ENCODE results near the gene PWP1. TPM values are rescaled to one million over a fixed set of nuclear protein-coding genes. Genes with fewer than 3 reads are reported as not detected.

PWP1 gene
- total and polyA plus RNA-seq, 10 of the 15 experiments (the other 5 are each of a cell fraction or from before 2014, with no cell fraction given): 42.4 to 283 (median 84.6) TPM

DNA sequence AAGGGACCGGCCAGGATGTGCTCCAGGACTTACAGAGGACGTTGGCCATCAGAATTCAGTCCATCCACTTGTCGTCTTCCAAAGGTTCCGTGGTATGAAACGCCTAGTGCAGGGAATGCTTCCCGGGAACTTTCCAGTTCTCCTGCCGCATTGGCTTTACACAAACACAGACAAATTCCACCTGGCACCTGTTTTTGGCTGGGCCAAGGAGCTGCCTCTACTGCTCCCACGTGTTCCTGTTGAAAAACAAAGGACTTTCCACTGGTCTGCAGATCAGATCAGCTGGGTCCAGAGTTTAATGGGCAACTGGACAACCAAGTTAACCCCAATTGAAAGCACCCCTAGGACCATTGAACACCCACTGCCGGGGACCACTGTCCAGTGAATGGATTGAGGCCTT, 28.0 kb upstream of the PWP1 start:
- no peaks in the 10 kb centered on the region for H4K20me1 ChIP-seq (ENCODE audit: control insufficient read depth, insufficient read depth)
- H3K27me3 ChIP-seq (replicated peaks in 1 of 2; ENCODE audit: control insufficient read depth in 2 of 2, insufficient read depth in 2 of 2, low read length in 1 of 2): no peaks in the 10 kb centered on the region
- 41% methylated on average over 9 of the region's 9 CpGs for WGBS (ENCODE audit: insufficient coverage, insufficient replicate concordance, low lambda C conversion rate, missing lambda C conversion rate)
- no TSS peak for BruUV-seq (replicated peaks)
- no peaks in the 10 kb centered on the region for H3K79me2 ChIP-seq (ENCODE audit: control insufficient read depth, insufficient read depth, low read length)
- no peak overlapping the region for H3K9ac ChIP-seq (ENCODE audit: control insufficient read depth, insufficient read depth, low read length)
- H3K4me2 ChIP-seq (ENCODE audit: control insufficient read depth, insufficient read depth): no peak overlapping the region
- FAIRE-seq: no peak
- in situ Hi-C loops (cut with MboI): no loop called here
- no peak for TF ChIP-seq MEF2B (IDR thresholded peaks at IDR 0.05; ENCODE audit: partially characterized antibody, poor library complexity, severe bottlenecking)
- TF ChIP-seq BRCA1 (IDR thresholded peaks at IDR 0.05; ENCODE audit: low read depth, low read length): no peak
- no peak for TF ChIP-seq JUND (IDR thresholded peaks at IDR 0.05; ENCODE audit: low read depth, low read length)
- TF ChIP-seq RB1 (IDR thresholded peaks at IDR 0.05; ENCODE audit: borderline replicate concordance): no peak
- TF ChIP-seq MYC (IDR thresholded peaks at IDR 0.05; ENCODE audit: insufficient read depth, insufficient read length, insufficient replicate concordance, low read length, severe bottlenecking): no peak
- no peak for TF ChIP-seq CBFB (IDR thresholded peaks at IDR 0.05; ENCODE audit: low read depth)
- H3K4me3 ChIP-seq: no peak overlapping the region
- H2AFZ ChIP-seq (ENCODE audit: control insufficient read depth, low read depth, low read length): no peak overlapping the region
- ChIA-PET CTCF (interaction anchor here (0.7 to 2.4 kb wide), 3 partner anchors 14 to 526 kb away, joined by 3 to 7 read pairs (median 4); no protein-coding TSS in a partner anchor), POLR2A (no interaction called here), RAD21 (ENCODE audit: unreplicated experiment) (no interaction called here), SMC1A (ENCODE audit: uncharacterized antibody, unreplicated experiment) (no interaction called here)
- no peak overlapping the region for H3K27ac ChIP-seq (ENCODE audit: control insufficient read depth, insufficient read depth)
- no peak for ATAC-seq
- no peaks in the 10 kb centered on the region for H3K36me3 ChIP-seq (ENCODE audit: control insufficient read depth in 2 of 2, insufficient read depth in 2 of 2, low read length in 1 of 2)
- intact Hi-C loops (cut with micrococcal nuclease; ENCODE audit: unreplicated experiment): no loop called here
- H3K9me3 ChIP-seq (replicated peaks; ENCODE audit: control insufficient read depth, insufficient read depth, low read length): no peaks in the 10 kb centered on the region
- DNase-seq (ENCODE audit: low read depth, low spot score): no peak
- peaks cover 3% of the 10 kb centered on the region; the same call in 1 of the 2 replicates for H3K4me1 ChIP-seq (ENCODE audit: control insufficient read depth, insufficient read depth, low read length)

DNA sequence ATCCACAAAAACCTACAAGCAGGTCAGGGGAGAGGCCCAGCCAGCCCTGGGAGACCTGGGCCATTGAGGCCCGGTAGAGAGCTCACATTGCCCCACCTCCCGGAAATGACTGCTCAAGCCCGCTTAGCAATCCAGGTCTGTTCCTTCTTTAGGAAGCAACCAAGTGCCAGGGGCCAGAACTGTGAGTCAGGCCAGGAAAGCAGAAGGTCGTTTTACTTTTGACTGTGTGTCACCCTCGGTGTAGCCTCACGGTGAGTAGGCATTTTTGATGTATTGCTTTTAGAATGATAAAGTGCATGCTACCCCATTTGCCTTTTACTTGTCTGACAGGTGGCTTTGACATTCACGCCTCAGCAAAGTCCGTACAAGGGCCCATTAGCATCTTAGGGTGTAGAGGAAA, 25.4 kb upstream of the PWP1 start:
- intact Hi-C loops (cut with micrococcal nuclease; ENCODE audit: unreplicated experiment): no loop called here
- ChIA-PET SMC1A (ENCODE audit: uncharacterized antibody, unreplicated experiment) (no interaction called here), RAD21 (ENCODE audit: unreplicated experiment) (no interaction called here), CTCF (no interaction called here), POLR2A (no interaction called here)
- H3K4me1 ChIP-seq (ENCODE audit: control insufficient read depth, insufficient read depth, low read length): peaks cover 3% of the 10 kb centered on the region; the same call in 1 of the 2 replicates
- in situ Hi-C loops (cut with MboI): no loop called here
- H3K9me3 ChIP-seq (replicated peaks; ENCODE audit: control insufficient read depth, insufficient read depth, low read length): no peaks in the 10 kb centered on the region
- no peak for FAIRE-seq
- H3K9ac ChIP-seq (ENCODE audit: control insufficient read depth, insufficient read depth, low read length): no peak overlapping the region
- H2AFZ ChIP-seq (ENCODE audit: control insufficient read depth, low read depth, low read length): no peak overlapping the region
- no peak overlapping the region for H3K4me2 ChIP-seq (ENCODE audit: control insufficient read depth, insufficient read depth)
- no peak overlapping the region for H3K4me3 ChIP-seq
- ATAC-seq: no peak
- 62% methylated on average over 8 of the region's 8 CpGs for WGBS (ENCODE audit: insufficient coverage, insufficient replicate concordance, low lambda C conversion rate, missing lambda C conversion rate)
- BruUV-seq (replicated peaks): no TSS peak
- no peaks in the 10 kb centered on the region for H4K20me1 ChIP-seq (ENCODE audit: control insufficient read depth, insufficient read depth)
- H3K36me3 ChIP-seq (ENCODE audit: control insufficient read depth in 2 of 2, insufficient read depth in 2 of 2, low read length in 1 of 2): no peaks in the 10 kb centered on the region
- H3K27ac ChIP-seq (ENCODE audit: control insufficient read depth, insufficient read depth): no peak overlapping the region
- no peaks in the 10 kb centered on the region; a peak in 1 of 4 replicates for H3K27me3 ChIP-seq (replicated peaks in 1 of 2; ENCODE audit: control insufficient read depth in 2 of 2, insufficient read depth in 2 of 2, low read length in 1 of 2)
- DNase-seq (ENCODE audit: low read depth, low spot score): no peak
- no peaks in the 10 kb centered on the region for H3K79me2 ChIP-seq (ENCODE audit: control insufficient read depth, insufficient read depth, low read length)
- TF ChIP-seq, protein P1, sequence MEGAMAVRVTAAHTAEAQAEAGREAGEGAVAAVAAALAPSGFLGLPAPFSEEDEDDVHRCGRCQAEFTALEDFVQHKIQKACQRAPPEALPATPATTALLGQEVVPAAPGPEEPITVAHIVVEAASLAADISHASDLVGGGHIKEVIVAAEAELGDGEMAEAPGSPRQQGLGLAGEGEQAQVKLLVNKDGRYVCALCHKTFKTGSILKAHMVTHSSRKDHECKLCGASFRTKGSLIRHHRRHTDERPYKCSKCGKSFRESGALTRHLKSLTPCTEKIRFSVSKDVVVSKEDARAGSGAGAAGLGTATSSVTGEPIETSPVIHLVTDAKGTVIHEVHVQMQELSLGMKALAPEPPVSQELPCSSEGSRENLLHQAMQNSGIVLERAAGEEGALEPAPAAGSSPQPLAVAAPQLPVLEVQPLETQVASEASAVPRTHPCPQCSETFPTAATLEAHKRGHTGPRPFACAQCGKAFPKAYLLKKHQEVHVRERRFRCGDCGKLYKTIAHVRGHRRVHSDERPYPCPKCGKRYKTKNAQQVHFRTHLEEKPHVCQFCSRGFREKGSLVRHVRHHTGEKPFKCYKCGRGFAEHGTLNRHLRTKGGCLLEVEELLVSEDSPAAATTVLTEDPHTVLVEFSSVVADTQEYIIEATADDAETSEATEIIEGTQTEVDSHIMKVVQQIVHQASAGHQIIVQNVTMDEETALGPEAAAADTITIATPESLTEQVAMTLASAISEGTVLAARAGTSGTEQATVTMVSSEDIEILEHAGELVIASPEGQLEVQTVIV (IDR thresholded peaks at IDR 0.05; ENCODE audit: borderline replicate concordance, partially characterized antibody): no peak
- no peak for TF ChIP-seq EGR1 (IDR thresholded peaks at IDR 0.05; ENCODE audit: borderline replicate concordance in 1 of 2, low read depth in 2 of 2, low read length in 2 of 2)
- TF ChIP-seq FOXK2 (IDR thresholded peaks at IDR 0.05): no peak
- TF ChIP-seq SREBF1 (IDR thresholded peaks at IDR 0.05; ENCODE audit: low read length): no peak
- TF ChIP-seq JUND (IDR thresholded peaks at IDR 0.05; ENCODE audit: low read depth, low read length): no peak
- TF ChIP-seq, protein P2, sequence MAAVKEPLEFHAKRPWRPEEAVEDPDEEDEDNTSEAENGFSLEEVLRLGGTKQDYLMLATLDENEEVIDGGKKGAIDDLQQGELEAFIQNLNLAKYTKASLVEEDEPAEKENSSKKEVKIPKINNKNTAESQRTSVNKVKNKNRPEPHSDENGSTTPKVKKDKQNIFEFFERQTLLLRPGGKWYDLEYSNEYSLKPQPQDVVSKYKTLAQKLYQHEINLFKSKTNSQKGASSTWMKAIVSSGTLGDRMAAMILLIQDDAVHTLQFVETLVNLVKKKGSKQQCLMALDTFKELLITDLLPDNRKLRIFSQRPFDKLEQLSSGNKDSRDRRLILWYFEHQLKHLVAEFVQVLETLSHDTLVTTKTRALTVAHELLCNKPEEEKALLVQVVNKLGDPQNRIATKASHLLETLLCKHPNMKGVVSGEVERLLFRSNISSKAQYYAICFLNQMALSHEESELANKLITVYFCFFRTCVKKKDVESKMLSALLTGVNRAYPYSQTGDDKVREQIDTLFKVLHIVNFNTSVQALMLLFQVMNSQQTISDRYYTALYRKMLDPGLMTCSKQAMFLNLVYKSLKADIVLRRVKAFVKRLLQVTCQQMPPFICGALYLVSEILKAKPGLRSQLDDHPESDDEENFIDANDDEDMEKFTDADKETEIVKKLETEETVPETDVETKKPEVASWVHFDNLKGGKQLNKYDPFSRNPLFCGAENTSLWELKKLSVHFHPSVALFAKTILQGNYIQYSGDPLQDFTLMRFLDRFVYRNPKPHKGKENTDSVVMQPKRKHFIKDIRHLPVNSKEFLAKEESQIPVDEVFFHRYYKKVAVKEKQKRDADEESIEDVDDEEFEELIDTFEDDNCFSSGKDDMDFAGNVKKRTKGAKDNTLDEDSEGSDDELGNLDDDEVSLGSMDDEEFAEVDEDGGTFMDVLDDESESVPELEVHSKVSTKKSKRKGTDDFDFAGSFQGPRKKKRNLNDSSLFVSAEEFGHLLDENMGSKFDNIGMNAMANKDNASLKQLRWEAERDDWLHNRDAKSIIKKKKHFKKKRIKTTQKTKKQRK (IDR thresholded peaks at IDR 0.05; ENCODE audit: low read depth, low read length): no peak
- TF ChIP-seq POLR2AphosphoS2 (IDR thresholded peaks at IDR 0.05; ENCODE audit: low read depth, low read length): no peak
- no peak for TF ChIP-seq EED (IDR thresholded peaks at IDR 0.05; ENCODE audit: low read depth)

Data from GM12878 (cell line).